Measurements from ENCODE around the gene ATXN1. TPM values are rescaled to one million over a fixed set of nuclear protein-coding genes. Genes with fewer than 3 reads are reported as not detected.
"Not testable (repeated sequence)": the region's sequence is repeated elsewhere in the genome, so short reads cannot be mapped to it uniquely, and the experiment has no call there.

ATXN1 gene
- polyA plus RNA-seq, 1 donor (not counting 4 experiments of a cell fraction or from before 2014, with no cell fraction given): 9.7 TPM

DNA sequence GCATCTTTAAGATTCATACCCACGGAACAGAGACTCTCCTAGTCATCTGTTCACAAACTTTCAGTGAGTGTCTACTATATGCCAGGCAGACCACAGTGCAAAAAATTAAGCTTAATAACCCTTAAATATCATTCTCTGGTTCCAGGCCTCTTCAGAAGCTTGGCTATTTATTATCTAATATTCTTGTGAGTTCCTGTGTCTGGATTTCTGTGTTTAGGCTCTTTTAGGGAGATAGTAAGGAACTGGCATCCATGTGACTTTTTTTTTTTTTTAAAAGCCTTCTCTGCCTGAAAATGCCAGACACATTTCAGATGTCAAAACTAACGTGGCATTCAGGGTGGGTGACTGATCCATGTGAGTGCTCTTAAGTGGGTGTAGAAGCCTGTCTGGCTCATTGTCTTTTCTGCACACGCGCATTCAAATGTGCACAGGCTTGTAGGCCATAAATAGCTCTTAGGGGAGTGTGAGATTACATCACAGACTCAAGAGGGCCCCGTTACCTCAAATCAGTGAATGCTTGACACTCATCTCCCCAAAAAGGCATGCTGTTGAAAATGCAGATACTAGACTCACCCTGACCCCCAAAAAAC lies 380.9 kb downstream of the ATXN1 start:
- no peaks in the 10 kb centered on the region for H3K9me1 ChIP-seq (ENCODE audit: control insufficient read depth, extremely low read depth, insufficient read depth, low read length)
- no peaks in the 10 kb centered on the region for H3K9me3 ChIP-seq (ENCODE audit: control insufficient read depth, low read depth, low read length)
- no peaks in the 10 kb centered on the region for H3K79me2 ChIP-seq (ENCODE audit: control insufficient read depth, insufficient read depth, low read length)
- dilution Hi-C loops (cut with MboI; ENCODE audit: extremely low pct_ligation_motif_present, low sequenced_read_pairs): no loop called here
- H3K36me3 ChIP-seq (ENCODE audit: control insufficient read depth in 2 of 2, extremely low read depth in 1 of 2, insufficient read depth in 2 of 2, low read length in 2 of 2): peaks cover 0 to 2% of the 10 kb centered on the region in 2 experiments
- no peak overlapping the region for H3K4me3 ChIP-seq (ENCODE audit: control insufficient read depth in 2 of 3, extremely low read depth in 1 of 3, insufficient read depth in 2 of 3, low read depth in 1 of 3, low read length in 3 of 3)
- H4K20me1 ChIP-seq (ENCODE audit: control insufficient read depth, extremely low read depth, insufficient read depth, low read length): no peaks in the 10 kb centered on the region
- H3K27me3 ChIP-seq (ENCODE audit: control insufficient read depth, extremely low read depth, insufficient read depth, low read length): no peaks in the 10 kb centered on the region
- no peak overlapping the region for H2AFZ ChIP-seq (ENCODE audit: control insufficient read depth, low read length)
- no peaks in the 10 kb centered on the region for H3K4me1 ChIP-seq (ENCODE audit: control insufficient read depth, extremely low read depth, insufficient read depth, low read length)
- H3K4me2 ChIP-seq (ENCODE audit: control insufficient read depth, extremely low read depth, insufficient read depth, low read depth, low read length): no peak overlapping the region
- H3K27ac ChIP-seq (ENCODE audit: control insufficient read depth, insufficient read depth, low read length): no peak overlapping the region
- no peak for FAIRE-seq
- no peak for DNase-seq (ENCODE audit: low read depth, low spot score)
- no peak overlapping the region for H3K9ac ChIP-seq (ENCODE audit: control insufficient read depth, extremely low read depth, insufficient read depth, low read length)
- TF ChIP-seq, protein P1, sequence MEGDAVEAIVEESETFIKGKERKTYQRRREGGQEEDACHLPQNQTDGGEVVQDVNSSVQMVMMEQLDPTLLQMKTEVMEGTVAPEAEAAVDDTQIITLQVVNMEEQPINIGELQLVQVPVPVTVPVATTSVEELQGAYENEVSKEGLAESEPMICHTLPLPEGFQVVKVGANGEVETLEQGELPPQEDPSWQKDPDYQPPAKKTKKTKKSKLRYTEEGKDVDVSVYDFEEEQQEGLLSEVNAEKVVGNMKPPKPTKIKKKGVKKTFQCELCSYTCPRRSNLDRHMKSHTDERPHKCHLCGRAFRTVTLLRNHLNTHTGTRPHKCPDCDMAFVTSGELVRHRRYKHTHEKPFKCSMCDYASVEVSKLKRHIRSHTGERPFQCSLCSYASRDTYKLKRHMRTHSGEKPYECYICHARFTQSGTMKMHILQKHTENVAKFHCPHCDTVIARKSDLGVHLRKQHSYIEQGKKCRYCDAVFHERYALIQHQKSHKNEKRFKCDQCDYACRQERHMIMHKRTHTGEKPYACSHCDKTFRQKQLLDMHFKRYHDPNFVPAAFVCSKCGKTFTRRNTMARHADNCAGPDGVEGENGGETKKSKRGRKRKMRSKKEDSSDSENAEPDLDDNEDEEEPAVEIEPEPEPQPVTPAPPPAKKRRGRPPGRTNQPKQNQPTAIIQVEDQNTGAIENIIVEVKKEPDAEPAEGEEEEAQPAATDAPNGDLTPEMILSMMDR (optimal IDR thresholded peaks at IDR 0.05 in 1 of 3, IDR thresholded peaks at IDR 0.05 in 1 of 3, conservative IDR thresholded peaks at IDR 0.05 in 1 of 3; ENCODE audit: extremely low read depth in 1 of 3, insufficient read depth in 2 of 3, low read length in 3 of 3): no peak
- no peak for TF ChIP-seq EZH2 (IDR thresholded peaks at IDR 0.05; ENCODE audit: low read length)

DNA sequence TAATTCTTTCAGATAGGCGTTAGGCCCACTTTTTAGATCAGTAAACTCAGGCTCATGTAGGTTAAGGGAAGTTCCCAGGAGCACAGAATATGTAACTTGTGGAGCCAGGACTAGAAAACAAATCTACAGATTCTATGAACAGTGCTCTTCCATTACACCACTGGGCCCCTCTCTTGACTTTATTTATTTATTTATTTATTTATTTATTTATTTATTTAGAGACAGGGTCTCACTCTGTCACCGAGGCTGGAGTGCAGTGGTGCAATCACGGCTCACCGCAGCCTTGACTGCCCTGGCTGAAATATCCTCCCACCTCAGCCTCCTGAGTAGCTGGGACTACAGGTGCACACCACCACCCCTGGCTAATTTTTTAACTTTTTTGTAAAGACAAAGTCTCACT lies 382.9 kb downstream of the ATXN1 start:
- H3K4me1 ChIP-seq (ENCODE audit: control insufficient read depth, extremely low read depth, insufficient read depth, low read length); H3K27ac ChIP-seq (ENCODE audit: control insufficient read depth, insufficient read depth, low read length); DNase-seq (ENCODE audit: low read depth, low spot score); H3K27me3 ChIP-seq (ENCODE audit: control insufficient read depth, extremely low read depth, insufficient read depth, low read length); dilution Hi-C loops (cut with MboI; ENCODE audit: extremely low pct_ligation_motif_present, low sequenced_read_pairs); H3K9me1 ChIP-seq (ENCODE audit: control insufficient read depth, extremely low read depth, insufficient read depth, low read length); H3K9ac ChIP-seq (ENCODE audit: control insufficient read depth, extremely low read depth, insufficient read depth, low read length); FAIRE-seq; H3K9me3 ChIP-seq (ENCODE audit: control insufficient read depth, low read depth, low read length); H3K79me2 ChIP-seq (ENCODE audit: control insufficient read depth, insufficient read depth, low read length); H3K36me3 ChIP-seq (ENCODE audit: control insufficient read depth in 2 of 2, extremely low read depth in 1 of 2, insufficient read depth in 2 of 2, low read length in 2 of 2); H2AFZ ChIP-seq (ENCODE audit: control insufficient read depth, low read length); H4K20me1 ChIP-seq (ENCODE audit: control insufficient read depth, extremely low read depth, insufficient read depth, low read length); H3K4me3 ChIP-seq (ENCODE audit: control insufficient read depth in 2 of 3, extremely low read depth in 1 of 3, insufficient read depth in 2 of 3, low read depth in 1 of 3, low read length in 3 of 3); H3K4me2 ChIP-seq (ENCODE audit: control insufficient read depth, extremely low read depth, insufficient read depth, low read depth, low read length): not testable (repeated sequence)

DNA sequence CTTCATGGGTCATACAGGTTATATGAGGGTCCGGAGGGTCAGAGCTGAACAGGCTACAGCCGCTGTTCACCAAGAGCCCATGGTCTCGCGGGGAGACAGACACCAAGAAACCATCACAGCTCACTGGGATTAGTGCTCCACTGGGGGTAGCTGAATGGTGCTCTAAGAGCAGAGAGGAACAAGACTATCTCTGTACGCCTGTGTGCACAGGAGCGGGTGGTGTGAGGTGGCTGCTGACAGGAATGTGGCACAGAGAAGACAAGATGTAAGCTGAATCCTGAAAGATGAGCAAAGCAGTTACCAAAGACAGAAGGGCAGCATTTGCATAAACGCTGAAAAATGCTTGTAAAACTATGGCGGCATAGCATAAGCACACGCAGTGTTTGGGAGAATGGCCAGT lies 383.8 kb downstream of the ATXN1 start:
- Histone ChIP-seq H3K9me3 (ENCODE audit: control insufficient read depth, low read depth, low read length) (no peaks in the 10 kb centered on the region), H3K27ac (ENCODE audit: control insufficient read depth, insufficient read depth, low read length) (no peak overlapping the region), H3K9ac (ENCODE audit: control insufficient read depth, extremely low read depth, insufficient read depth, low read length) (no peak overlapping the region), H3K4me3 (ENCODE audit: control insufficient read depth in 2 of 3, extremely low read depth in 1 of 3, insufficient read depth in 2 of 3, low read depth in 1 of 3, low read length in 3 of 3) (no peak overlapping the region), H3K36me3 (ENCODE audit: control insufficient read depth in 2 of 2, extremely low read depth in 1 of 2, insufficient read depth in 2 of 2, low read length in 2 of 2) (no peaks in the 10 kb centered on the region), H3K4me1 (ENCODE audit: control insufficient read depth, extremely low read depth, insufficient read depth, low read length) (no peaks in the 10 kb centered on the region), H4K20me1 (ENCODE audit: control insufficient read depth, extremely low read depth, insufficient read depth, low read length) (no peaks in the 10 kb centered on the region), H3K79me2 (ENCODE audit: control insufficient read depth, insufficient read depth, low read length) (no peaks in the 10 kb centered on the region), H3K9me1 (ENCODE audit: control insufficient read depth, extremely low read depth, insufficient read depth, low read length) (no peaks in the 10 kb centered on the region), H2AFZ (ENCODE audit: control insufficient read depth, low read length) (no peak overlapping the region), H3K4me2 (ENCODE audit: control insufficient read depth, extremely low read depth, insufficient read depth, low read depth, low read length) (no peak overlapping the region), H3K27me3 (ENCODE audit: control insufficient read depth, extremely low read depth, insufficient read depth, low read length) (no peaks in the 10 kb centered on the region)
- DNase-seq (ENCODE audit: low read depth, low spot score) (no peak), FAIRE-seq (no peak)
- dilution Hi-C loops (cut with MboI; ENCODE audit: extremely low pct_ligation_motif_present, low sequenced_read_pairs): no loop called here
- TF ChIP-seq, protein P1 (optimal IDR thresholded peaks at IDR 0.05 in 1 of 3, IDR thresholded peaks at IDR 0.05 in 1 of 3, conservative IDR thresholded peaks at IDR 0.05 in 1 of 3; ENCODE audit: extremely low read depth in 1 of 3, insufficient read depth in 2 of 3, low read length in 3 of 3): no peak
- no peak for TF ChIP-seq EZH2 (IDR thresholded peaks at IDR 0.05; ENCODE audit: low read length)

Measured in keratinocyte (primary cell).